Naive thymus-derived CD4-positive, alpha-beta T cell (primary cell): Measurements from ENCODE around the gene TMEM41B. TPM values are rescaled to one million over a fixed set of nuclear protein-coding genes. Genes with fewer than 3 reads are reported as not detected.
"Not testable (repeated sequence)": the region's sequence is repeated elsewhere in the genome, so short reads cannot be mapped to it uniquely, and the experiment has no call there.

Experiments used
- ATAC-seq: fragments of 150-1000 bp; cut with Tn5 transposase; 2 replicates; pipeline ENCODE4 v1.10.0; 2021; ENCODE audit warnings: mild to moderate bottlenecking, moderate library complexity
- CTCF ChIA-PET: fragments of 350-600 bp; sonication (Branson Sonifier 250); formaldehyde crosslinking; loops from one replicate; lab custom pipeline; 2021; ENCODE audit warnings: antibody characterized with exemption; lab: Charles Lee
- POLR2A ChIA-PET: fragments of 350-600 bp; sonication (Branson Sonifier 250); formaldehyde crosslinking; loops from one replicate; lab custom pipeline; 2021; ENCODE audit warnings: antibody characterized with exemption, inconsistent platforms; lab: Charles Lee
- DNase-seq, 9 donors: peaks; one replicate each; pipeline versions ENCODE4 v3.0.0 to v3.0.0-alpha.2; 2020 to 2022; ENCODE audit warnings: mixed read lengths in 1 of 9
- H3K27ac ChIP-seq: one replicate; pipeline ENCODE4 v1.7.0; 2013; ENCODE audit warnings: mild to moderate bottlenecking, low read depth, low read length, moderate library complexity
- H3K27me3 ChIP-seq, 2 donors: one replicate each; pipeline ENCODE4 v1.7.0; 2013; ENCODE audit warnings: low read length in 2 of 2, mild to moderate bottlenecking in 2 of 2, moderate library complexity in 2 of 2; ENCODE audit not compliant: control insufficient read depth in 2 of 2, insufficient read depth in 2 of 2
- H3K36me3 ChIP-seq, 3 experiments: 1 replicate in 2 of 3; 2 replicates in 1 of 3; pipeline ENCODE4 v1.7.0; 2013; ENCODE audit warnings: low read length in 3 of 3, mild to moderate bottlenecking in 3 of 3, moderate library complexity in 1 of 3; ENCODE audit not compliant: insufficient read depth in 3 of 3, control insufficient read depth in 2 of 3
- H3K4me1 ChIP-seq, 2 donors: one replicate each; pipeline ENCODE4 v1.7.0; 2013; ENCODE audit warnings: low read length in 2 of 2, mild to moderate bottlenecking in 2 of 2, moderate library complexity in 1 of 2; ENCODE audit not compliant: control insufficient read depth in 2 of 2, insufficient read depth in 2 of 2
- H3K4me3 ChIP-seq: 2 replicates; pipeline ENCODE4 v1.7.0; 2013; ENCODE audit warnings: mild to moderate bottlenecking, low read length
- H3K9me3 ChIP-seq, 3 experiments: 1 replicate in 2 of 3; 2 replicates in 1 of 3; pipeline ENCODE4 v1.7.0; 2013; ENCODE audit warnings: low read length in 3 of 3; ENCODE audit not compliant: control insufficient read depth in 2 of 3
- H3K27ac Mint-ChIP-seq, 9 donors: one replicate each; pipeline ENCODE4 v1.8.0; 2020 to 2022; ENCODE audit warnings: mixed read lengths in 9 of 9, mild to moderate bottlenecking in 8 of 9, moderate library complexity in 5 of 9, inconsistent platforms in 2 of 9
- H3K27me3 Mint-ChIP-seq, 5 donors: one replicate each; pipeline ENCODE4 v1.8.0; 2021 to 2022; ENCODE audit warnings: mixed read lengths in 5 of 5, mild to moderate bottlenecking in 1 of 5
- H3K36me3 Mint-ChIP-seq, 5 donors: one replicate each; pipeline ENCODE4 v1.8.0; 2020 to 2022; ENCODE audit warnings: mixed read lengths in 5 of 5, mild to moderate bottlenecking in 3 of 5, inconsistent platforms in 1 of 5
- H3K4me1 Mint-ChIP-seq, 7 donors: one replicate each; pipeline ENCODE4 v1.8.0; 2020 to 2022; ENCODE audit warnings: mixed read lengths in 7 of 7, mild to moderate bottlenecking in 3 of 7, inconsistent platforms in 1 of 7
- H3K4me3 Mint-ChIP-seq, 10 donors: one replicate each; pipeline ENCODE4 v1.8.0; 2020 to 2022; ENCODE audit warnings: mild to moderate bottlenecking in 10 of 10, mixed read lengths in 10 of 10, moderate library complexity in 6 of 10, inconsistent platforms in 2 of 10
- H3K9me3 Mint-ChIP-seq, 11 donors: one replicate each; pipeline ENCODE4 v1.8.0; 2020 to 2022; ENCODE audit warnings: mixed read lengths in 11 of 11, mild to moderate bottlenecking in 4 of 11, inconsistent platforms in 1 of 11, moderate library complexity in 1 of 11
- intact Hi-C, 2 donors: fragments of 100-400 bp; cut with micrococcal nuclease; formaldehyde crosslinking; loops; one replicate each; pipeline ENCODE4 v1.15.1; 2023
- polyA plus RNA-seq, 2 donors: library from polyadenylated mRNA; unstranded; fragments of 300-500 nt; fragmentation: Illumina TruSeq; gene quantifications; one replicate each; pipeline ENCODE4 v1.2.3, GENCODE V29; 2021
- total RNA-seq, 6 experiments: library from RNA in 5 of 6; stranded (reverse) in 5 of 6; gene quantifications; 1 replicate in 5 of 6; 2 replicates in 1 of 6; pipeline ENCODE4 v1.2.3 and lab custom pipeline; 2021 to 2026

TMEM41B gene
- total and polyA plus RNA-seq, 7 experiments from 2014 or later: 10.5 to 73.7 (median 37.0) TPM

DNA sequence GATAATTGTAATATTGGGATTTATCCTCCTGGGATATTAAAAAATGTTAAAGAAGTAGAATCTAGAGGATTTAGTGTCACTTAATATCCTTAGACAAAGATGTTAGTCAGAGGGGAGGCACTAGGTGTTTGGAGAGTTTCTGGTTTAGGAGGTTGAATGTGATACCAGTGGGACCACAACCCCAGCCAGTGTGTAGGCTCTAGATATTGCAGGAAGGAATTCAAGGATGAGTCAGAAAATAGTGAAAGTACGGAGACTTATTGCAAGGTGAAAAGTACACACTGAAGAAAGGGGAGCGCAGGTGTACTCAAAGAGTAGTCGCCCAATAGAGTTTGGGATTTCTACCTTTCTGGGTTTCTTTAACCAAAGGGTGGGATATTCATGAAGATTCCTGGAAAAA, 5.7 kb upstream of the TMEM41B start:
- Mint-ChIP-seq H3K4me3 (no peak overlapping the region), H3K36me3 (peaks cover 0 to 4% (median 0%) of the 10 kb centered on the region in 5 donors), H3K27ac (no peak overlapping the region), H3K4me1 (peaks cover 0 to 8% (median 3%) of the 10 kb centered on the region in 7 donors), H3K27me3 (peaks cover 10 to 49% (median 15%) of the 10 kb centered on the region in 5 donors), H3K9me3 (no peaks in the 10 kb centered on the region)
- intact Hi-C loops: no loop called here
- ATAC-seq (no peak), DNase-seq (no peak)
- no peaks in the 10 kb centered on the region for H3K36me3 ChIP-seq
- CTCF ChIA-PET: no interaction called here
- peaks cover 4% of the 10 kb centered on the region in 2 donors for H3K4me1 ChIP-seq
- no peak overlapping the region for H3K4me3 ChIP-seq
- POLR2A ChIA-PET: no interaction called here
- H3K9me3 ChIP-seq: no peaks in the 10 kb centered on the region
- no peak overlapping the region for H3K27ac ChIP-seq
- no peaks in the 10 kb centered on the region for H3K27me3 ChIP-seq

DNA sequence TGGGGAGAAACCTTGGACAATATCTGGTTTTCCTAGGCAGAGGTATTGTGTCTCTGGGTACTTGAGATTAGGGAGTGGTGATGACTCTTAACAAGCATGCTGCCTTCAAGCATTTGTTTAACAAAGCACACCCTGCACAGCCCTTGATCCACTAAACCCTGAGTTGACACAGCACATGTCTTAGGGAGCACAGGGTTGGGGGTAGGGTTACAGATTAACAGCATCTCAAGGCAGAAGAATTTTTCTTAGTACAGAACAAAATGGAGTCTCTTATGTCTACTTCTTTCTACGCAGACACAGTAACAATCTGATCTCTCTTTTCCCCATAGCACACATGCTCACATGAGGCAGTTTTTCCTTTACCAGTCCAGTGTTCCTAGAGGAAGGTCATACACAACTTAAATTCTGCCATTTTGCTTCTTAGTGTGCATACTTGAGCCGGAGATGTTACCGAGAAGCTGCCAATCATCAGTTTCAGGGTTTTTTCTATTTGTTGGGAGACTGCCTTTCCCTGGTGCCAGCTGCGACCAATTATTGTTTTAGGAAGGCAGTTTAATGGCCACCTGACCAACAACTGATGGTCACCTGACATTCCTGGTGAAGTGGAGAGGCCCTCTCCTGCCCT, 5.1 kb upstream of the TMEM41B start:
- H3K4me1 Mint-ChIP-seq, H3K9me3 ChIP-seq, POLR2A ChIA-PET, H3K36me3 Mint-ChIP-seq, H3K4me3 Mint-ChIP-seq, H3K27me3 ChIP-seq, H3K4me1 ChIP-seq, H3K36me3 ChIP-seq, H3K27ac Mint-ChIP-seq, ATAC-seq, H3K27ac ChIP-seq, DNase-seq, H3K4me3 ChIP-seq, H3K9me3 Mint-ChIP-seq: not testable (repeated sequence)
- H3K27me3 Mint-ChIP-seq: peaks cover 10 to 49% (median 15%) of the 10 kb centered on the region in 5 donors
- CTCF ChIA-PET: interaction anchor here (0.7 kb wide), 1 partner anchor 181 kb away, joined by 3 read pairs; no protein-coding TSS in a partner anchor
- intact Hi-C loops: loop anchor here in 1 of 2 donors (10.0 kb wide), 1 partner anchor 635 kb away; the partner anchor contains the start of genes RPL27A and TRIM66

DNA sequence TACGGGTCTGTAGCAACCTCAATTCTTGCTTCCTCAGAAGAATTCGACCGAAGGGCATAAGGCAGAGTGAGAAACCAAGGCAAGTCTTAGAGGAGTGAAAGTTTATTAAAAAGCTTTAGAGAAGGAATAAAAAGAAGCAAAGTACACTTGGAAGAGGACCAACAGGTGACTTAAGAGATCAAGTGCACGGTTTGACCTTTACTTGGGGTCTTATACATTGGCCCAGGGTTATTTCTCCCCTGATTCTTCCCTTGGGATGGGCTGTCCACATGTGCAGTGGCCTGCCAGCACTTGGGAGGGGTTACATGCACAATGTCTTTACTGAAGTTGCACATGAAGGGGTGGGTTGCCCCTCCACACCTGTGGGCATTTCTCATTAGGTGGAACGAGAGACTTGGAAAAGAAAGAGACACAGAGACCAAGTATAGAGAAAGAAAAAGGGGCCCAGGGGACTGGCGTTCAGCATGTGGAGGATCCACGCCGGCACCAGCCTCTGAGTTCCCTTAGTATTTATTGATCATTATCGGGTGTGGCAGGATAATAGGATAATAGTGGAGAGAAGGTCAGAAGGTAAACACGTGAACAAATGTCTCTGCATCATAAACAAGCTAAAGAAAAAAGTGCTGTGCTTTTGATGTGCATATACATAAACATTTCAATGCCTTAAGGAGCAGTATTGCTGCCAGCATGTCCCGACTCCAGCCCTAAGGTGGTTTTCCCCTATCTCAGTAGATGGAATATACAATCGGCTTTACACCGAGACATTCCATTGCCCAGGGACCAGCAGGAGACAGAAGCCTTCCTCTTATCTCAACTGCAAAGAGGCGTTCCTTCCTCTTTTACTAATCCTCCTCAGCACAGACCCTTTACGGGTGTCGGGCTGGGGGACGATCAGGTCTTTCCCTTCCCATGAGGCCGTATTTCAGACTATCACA, 4.3 kb upstream of the TMEM41B start:
- POLR2A ChIA-PET: not testable (repeated sequence)

DNA sequence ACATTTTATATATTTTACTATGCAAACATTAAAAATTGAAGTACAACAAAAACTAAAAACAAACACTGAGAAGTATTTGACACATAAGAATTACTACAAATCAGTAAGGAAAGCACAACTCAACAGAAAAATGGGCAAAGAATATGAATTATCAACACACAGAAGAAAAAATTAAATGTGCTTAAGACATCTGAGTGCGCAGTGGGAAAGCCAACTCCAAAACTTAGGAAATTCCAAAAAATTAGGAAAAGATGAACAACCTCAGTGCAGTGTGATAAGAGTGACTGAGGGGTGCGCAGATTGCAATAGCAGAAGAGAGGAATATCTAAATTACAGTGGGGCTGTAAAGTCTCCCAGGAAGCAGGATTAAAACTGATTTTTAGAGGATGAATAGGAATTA, 1.9 kb upstream of the TMEM41B start:
- H3K4me3 Mint-ChIP-seq: no peak overlapping the region

More for the DNA sequence above, 4.3 kb upstream of the TMEM41B start:
- H3K36me3 Mint-ChIP-seq, H3K36me3 ChIP-seq, H3K4me3 ChIP-seq, H3K4me3 Mint-ChIP-seq, H3K9me3 Mint-ChIP-seq, ATAC-seq, H3K4me1 ChIP-seq, H3K9me3 ChIP-seq, H3K27ac ChIP-seq, H3K27ac Mint-ChIP-seq, DNase-seq, H3K27me3 ChIP-seq: not testable (repeated sequence)
- CTCF ChIA-PET: interaction anchor here (0.7 kb wide), 1 partner anchor 181 kb away, joined by 3 read pairs; no protein-coding TSS in a partner anchor
- peaks cover 10 to 49% (median 15%) of the 10 kb centered on the region in 5 donors for H3K27me3 Mint-ChIP-seq
- intact Hi-C loops: loop anchor here in 1 of 2 donors (10.0 kb wide), 1 partner anchor 634 kb away; the partner anchor contains the start of genes RPL27A and TRIM66
- H3K4me1 Mint-ChIP-seq: peaks cover 2 to 13% (median 10%) of the 10 kb centered on the region in 7 donors

DNA sequence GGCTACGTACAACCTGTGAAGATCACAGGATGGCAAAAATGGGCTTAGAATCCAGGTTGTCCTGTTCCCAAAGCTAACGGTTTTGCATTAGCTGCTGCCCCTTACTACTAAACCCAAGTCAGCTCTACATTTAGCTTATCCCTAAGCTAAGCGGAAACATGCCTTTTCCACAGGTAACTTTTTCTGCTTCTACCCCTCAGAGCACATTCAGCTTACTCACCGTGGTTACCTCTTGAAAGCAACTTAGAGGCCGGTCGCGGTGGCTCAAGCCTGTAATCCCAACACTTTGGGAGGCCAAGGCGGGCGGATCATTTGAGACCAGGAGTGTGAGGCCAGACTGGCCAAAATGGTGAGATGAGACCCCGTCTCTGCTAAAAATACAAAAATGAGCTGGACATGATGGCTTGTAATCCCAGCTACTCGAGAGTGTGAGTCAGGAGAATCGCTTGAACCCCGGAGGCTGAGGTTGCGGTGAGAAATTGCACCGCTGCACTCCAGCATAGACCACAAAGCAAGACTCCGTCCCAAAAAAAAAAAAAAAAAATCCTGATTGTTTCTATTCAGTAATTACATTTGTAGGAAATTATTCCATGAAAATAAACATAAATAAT, 790 bp upstream of the TMEM41B start:
- H3K4me3 Mint-ChIP-seq: peak overlapping the region; percentile 97 to 100 (median 99)
- CTCF ChIA-PET: interaction anchor here (0.6 to 0.9 kb wide), 2 partner anchors 21 to 189 kb away, joined by 3 read pairs; no protein-coding TSS in a partner anchor
- H3K27ac Mint-ChIP-seq: peak overlapping the region; percentile 96 to 99 (median 98)
- Histone ChIP-seq H3K36me3 (peaks cover 0 to 5% (median 0%) of the 10 kb centered on the region in 3 experiments), H3K27ac (peak overlapping the region; percentile 88), H3K4me1 (peaks cover 16 to 23% of the 10 kb centered on the region in 2 donors), H3K9me3 (no peaks in the 10 kb centered on the region), H3K27me3 (no peaks in the 10 kb centered on the region), H3K4me3 (peak overlapping the region; percentile 90)
- no peaks in the 10 kb centered on the region for H3K9me3 Mint-ChIP-seq
- POLR2A ChIA-PET: interaction anchor here (0.5 to 4.7 kb wide), 16 partner anchors 10 to 1199 kb away, joined by 3 to 38 read pairs (median 4); partner anchors contain the start of genes DENND5A, IPO7, RPL27A and TRIM66
- peaks cover 10 to 33% (median 11%) of the 10 kb centered on the region in 5 donors for H3K27me3 Mint-ChIP-seq
- intact Hi-C loops: loop anchor here (2.0 to 10.0 kb wide), 4 partner anchors 18 to 1226 kb away; partner anchors contain the start of genes AKIP1 (in 1 of the 2), RNF141 (in 1 of the 2), RPL27A (in 1 of the 2) and TRIM66 (in 1 of the 2)
- peaks cover 4 to 20% (median 8%) of the 10 kb centered on the region in 5 donors for H3K36me3 Mint-ChIP-seq
- H3K4me1 Mint-ChIP-seq: peaks cover 19 to 47% (median 40%) of the 10 kb centered on the region in 7 donors
- ATAC-seq: no peak
- DNase-seq: no peak

More for the DNA sequence above, 1.9 kb upstream of the TMEM41B start:
- Mint-ChIP-seq H3K27ac (no peak overlapping the region), H3K9me3 (no peaks in the 10 kb centered on the region), H3K4me1 (peaks cover 19 to 35% (median 30%) of the 10 kb centered on the region in 7 donors), H3K36me3 (peaks cover 0 to 18% (median 7%) of the 10 kb centered on the region in 5 donors), H3K27me3 (peaks cover 10 to 43% (median 15%) of the 10 kb centered on the region in 5 donors)
- H3K9me3 ChIP-seq: no peaks in the 10 kb centered on the region
- ATAC-seq (no peak), DNase-seq (no peak)
- H3K27me3 ChIP-seq: no peaks in the 10 kb centered on the region
- H3K4me1 ChIP-seq: peaks cover 16 to 23% of the 10 kb centered on the region in 2 donors
- no peak overlapping the region for H3K4me3 ChIP-seq
- H3K27ac ChIP-seq: no peak overlapping the region
- intact Hi-C loops: loop anchor here in 1 of 2 donors (10.0 kb wide), 1 partner anchor 632 kb away; the partner anchor contains the start of genes RPL27A and TRIM66
- POLR2A ChIA-PET: interaction anchor here (0.6 to 4.7 kb wide), 6 partner anchors 11 to 145 kb away, joined by 4 to 38 read pairs (median 18); partner anchors contain the start of genes IPO7 and ZNF143
- CTCF ChIA-PET: no interaction called here
- peaks cover 0 to 5% (median 0%) of the 10 kb centered on the region in 3 experiments for H3K36me3 ChIP-seq
